Stimulated activated CD4-positive, alpha-beta T cell treated with anti-CD3 and anti-CD28 coated beads, TNF-alpha, amount 100 ng/mL, for 48 hours (primary cell): ENCODE data around the gene UNC13D.
"Not testable (repeated sequence)": the region's sequence is repeated elsewhere in the genome, so short reads cannot be mapped to it uniquely, and the experiment has no call there.

Experiments used
- DNase-seq, 3 donors: peaks; one replicate each; pipeline ENCODE4 v3.0.0-alpha.2; 2020; ENCODE audit warnings: low read depth in 3 of 3

UNC13D gene

DNA sequence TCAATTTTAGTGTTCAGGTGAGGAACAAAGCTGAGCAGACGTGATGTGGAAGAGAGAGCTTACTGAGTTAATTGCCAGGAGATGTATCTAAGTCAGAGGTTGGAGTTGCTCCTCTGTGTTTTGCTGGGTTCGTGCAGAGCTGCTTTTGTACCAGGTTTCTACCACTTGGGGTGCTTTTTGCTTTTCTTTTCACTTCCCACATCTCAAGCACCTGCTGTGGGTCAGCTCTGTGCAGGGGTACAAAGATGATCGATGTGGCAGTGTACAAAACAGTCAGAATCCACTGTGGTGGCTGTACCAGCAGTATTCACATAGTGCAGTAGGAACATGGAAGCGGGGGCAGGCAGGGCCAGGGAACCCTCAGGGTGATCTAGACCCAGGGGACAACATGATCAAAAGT is 44.8 kb downstream of the UNC13D start:
- no peak for DNase-seq

DNA sequence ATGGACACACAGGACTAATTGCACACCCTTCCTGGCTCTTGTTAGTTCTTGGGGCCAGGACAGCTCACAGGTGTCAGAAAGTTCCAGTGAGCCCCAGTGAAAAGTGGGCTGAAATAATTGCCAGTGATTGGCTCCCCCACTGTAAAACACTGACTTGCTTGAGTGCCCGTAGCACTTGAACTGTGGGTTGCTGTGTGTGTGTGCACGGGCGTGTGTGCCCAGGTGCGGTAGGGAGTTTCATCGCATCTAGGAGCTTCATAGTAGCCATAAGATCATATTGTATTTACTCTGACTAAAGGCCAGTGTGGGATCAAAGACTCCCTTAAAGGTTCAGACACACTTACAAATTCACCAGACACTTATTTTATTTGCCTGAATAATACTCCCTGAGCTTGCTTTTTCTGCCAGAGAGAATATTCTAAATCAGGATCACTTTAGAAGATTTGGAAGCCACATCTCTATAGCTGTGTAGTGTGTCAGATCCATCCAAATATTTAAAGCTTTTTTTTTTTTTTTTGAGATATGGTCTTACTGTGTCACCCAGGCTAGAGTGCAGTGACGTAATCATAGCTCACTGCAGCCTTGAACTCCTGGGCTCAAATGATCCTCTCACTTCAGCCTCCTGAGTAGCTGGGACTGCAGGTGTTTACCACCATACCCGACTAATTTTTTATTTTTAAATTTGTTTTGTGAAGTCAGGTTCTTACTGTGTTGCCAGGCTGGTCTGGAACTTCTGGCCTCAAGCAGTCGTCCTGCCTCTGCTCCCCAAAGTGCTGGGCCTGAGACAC is 48.2 kb downstream of the UNC13D start:
- no peak for DNase-seq

DNA sequence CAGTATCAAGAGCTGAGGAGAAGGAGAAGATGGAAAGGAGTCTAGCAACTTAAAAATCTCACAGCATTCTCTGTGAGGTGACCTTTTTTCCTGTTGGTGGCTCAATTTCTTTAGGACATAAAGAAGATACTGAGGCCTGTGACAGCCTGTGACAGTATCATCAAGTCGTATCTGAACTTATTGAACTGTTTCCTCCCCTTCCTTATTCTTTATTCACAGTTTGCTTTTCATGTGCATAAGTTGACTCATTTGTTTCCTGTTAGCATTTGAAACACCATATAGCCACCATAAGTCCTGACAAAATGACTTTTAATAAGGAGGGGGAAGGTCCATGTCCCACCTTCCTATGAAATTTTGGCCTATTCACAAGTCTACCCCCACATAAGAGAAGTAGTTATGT is 50.7 kb downstream of the UNC13D start:
- DNase-seq = no peak

DNA sequence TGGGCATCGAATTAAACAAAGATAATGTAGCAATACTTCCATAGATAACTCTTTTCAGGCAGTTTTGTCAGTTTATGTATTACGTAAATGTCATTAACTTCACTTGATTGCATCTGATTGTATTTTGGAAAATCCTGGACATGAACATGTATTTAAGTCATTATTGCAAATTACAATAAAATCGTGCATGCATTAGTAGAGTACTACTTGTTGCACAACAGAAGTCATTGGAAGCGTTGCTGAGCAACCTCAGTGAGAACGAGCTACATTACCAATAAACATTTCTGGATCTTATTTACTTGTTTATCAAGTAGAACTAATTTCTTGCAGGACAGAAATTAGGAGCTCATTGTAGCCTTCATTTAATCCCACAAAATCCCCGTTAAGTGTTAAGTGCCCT is 53.0 kb downstream of the UNC13D start:
- no peak for DNase-seq

DNA sequence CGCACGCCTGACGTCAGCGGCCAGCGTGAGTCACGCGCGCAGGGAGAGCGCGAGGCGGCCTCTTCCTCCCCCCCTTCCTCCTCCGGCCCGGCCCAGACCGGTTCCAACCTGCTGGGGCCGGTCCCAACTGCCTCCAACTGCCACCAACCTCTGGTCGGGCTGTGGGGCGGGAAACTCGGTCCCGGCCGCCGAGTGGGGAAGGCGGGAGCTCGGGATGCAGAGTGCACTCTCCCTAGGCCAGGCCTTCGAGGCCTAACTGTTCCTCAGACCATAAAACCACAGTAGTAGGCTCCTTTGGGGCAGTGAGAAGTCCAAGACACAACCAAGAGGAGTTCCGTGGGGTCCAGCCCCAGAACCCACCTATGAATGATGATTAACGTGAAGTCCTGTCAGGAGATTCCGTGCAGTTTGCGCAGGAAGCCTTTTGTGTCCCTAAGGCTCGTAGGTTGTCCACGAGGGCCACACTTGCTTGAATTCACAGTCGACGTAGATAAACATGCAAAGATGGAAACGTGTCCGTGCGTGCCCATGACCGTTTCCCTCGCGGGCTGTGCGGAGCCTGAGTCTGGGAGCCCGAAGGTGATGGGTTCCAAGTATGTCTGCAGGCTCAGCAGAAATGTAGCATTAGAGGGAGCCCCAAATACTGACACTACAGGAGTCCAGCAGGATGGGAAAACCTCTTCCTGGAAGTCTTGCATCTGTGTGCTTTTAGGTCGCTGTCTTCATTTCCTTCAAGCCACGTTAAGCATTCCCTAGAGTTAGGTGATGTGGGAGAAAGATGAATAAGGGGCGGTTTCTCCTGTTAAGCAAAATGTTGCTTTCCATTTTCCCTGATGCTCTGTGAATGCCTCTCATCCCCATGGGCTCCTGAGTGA is 59.0 kb downstream of the UNC13D start:
- DNase-seq = peak; percentile 74 to 87 (median 81)

DNA sequence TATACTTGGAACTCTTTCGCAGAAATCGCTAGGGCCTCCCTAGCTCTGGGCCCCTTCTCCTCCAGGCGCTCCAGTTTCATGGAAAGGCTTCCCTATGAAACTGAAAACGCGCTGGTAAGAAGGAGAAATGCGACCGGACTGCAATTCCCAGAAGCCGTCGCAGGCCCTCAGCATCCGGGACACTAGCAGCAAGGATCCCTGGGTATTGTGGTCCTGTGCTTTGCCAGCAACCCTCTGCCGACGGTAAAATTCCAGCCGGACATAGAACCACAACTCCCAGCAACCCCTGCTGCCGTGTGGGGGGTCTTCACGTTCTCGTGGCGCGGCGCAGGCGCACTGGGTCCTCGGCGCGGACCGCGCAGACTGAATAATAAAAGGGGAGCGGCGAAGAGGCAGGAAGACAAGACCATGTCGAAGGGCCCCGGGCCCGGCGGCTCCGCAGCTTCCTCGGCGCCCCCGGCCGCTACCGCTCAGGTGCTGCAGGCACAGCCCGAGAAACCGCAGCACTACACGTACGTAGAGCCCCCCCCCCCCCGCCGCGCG is 59.7 kb downstream of the UNC13D start, which contains the start of gene UNK:
Gene UNK, plus strand, starts transcription at position 334 of the 543 bp plus-strand sequence. Its CDS starts 75 bp downstream, at position 409.
- DNase-seq = peak; percentile 88 to 93 (median 93)

DNA sequence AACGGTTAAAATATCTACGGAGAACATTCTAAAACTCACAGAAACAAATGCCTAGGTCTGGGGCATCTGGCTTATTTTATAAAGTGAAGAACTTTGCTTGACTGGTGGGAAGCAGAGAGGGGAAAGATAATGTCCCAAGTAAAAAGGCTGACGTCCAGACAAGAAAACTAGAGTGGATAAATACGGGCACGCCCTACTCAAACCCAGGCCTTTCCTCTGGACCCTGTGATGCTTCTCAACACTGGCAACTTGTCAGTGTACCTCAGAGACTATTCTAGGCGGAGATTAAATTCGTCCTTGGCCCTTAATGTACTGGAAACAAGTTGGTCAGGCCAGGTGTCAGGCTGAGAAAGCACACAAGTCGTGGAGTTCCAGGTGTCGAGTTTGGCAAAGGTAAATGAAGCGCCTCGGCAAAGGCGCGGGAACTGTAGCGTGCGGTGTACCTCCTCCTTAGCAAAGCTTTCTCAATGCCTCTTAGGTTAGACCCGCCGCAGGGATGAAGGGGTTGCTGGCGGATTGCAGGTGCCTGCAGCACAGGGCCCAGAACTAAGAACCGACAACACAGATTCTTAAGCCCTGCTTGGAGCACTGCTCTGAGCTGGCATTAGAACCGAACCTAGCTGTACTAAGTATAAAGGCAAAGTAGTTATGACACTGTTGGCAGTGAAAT is 60.3 kb downstream of the UNC13D start:
- DNase-seq = no peak

DNA sequence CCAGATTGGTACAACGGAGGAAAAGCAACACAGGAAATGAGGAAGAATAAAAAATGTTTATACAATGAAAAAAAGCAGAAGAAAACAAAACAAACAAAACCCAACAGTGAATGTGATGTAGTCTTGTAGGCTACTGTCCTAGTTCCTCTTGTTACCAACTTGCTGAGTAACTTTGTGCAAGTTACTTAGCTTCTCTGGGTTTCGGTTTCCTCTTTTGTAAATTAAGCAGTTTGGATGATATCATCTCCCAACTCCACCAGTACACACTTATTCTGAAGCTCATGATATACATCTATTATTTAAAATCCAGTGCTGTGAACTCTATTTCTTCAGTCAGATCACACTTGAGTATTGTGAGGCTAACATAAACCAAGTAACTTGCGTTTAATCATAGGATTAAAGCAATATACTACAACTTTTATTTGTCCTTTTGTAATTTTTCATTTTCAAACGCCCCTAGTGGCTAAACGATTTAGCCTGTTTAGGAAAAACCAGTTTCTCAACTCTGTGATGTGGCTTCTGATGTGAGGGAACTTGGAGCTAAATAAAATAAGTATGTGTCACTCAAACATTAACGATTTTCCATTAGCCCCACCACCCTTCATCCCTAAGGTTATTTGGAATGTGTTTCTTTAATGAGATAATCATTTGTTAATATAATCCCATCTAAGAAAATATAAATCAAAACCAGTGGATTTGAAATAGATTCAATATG is 61.0 kb downstream of the UNC13D start:
- no peak for DNase-seq

DNA sequence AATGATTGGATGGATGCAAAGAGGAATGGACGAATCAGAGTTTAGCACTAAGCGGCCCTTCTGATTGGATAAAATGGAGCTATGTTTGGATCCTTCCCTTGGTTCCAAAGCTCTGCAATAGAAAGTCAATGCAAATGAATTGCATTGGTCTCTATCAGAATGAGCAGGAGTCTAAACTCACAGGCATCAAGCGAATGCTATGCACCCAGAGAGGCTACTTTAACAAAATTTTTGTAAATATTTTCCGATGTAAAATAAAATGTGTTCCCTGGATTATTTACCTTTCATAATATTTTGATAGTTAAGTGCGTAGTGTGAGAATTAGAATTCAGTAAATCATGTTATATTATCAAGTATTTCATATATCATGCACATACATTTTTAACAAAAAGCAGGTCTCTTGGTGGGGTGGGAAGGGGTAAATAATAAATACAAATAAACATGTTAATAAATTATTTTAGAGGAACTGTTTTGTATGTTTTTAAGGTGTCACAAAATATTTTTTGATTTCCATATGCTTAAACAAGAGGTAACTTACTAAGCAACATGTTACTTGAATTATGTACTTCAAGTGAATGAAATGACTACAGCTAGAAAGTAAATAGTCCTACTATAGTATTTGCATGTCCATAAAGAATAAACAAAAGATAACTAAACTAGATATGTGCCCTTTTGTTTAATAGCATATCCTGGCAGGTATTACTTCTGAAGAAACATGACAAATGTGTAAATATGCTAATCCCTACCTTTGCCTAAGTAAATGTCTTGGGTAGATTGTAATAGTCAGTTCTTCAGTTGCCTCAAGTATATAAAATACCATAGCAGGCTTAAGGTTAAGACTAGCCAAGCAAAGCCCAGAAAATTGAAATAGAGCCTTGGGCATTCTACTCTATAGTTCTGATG is 64.0 kb downstream of the UNC13D start:
- no peak for DNase-seq

DNA sequence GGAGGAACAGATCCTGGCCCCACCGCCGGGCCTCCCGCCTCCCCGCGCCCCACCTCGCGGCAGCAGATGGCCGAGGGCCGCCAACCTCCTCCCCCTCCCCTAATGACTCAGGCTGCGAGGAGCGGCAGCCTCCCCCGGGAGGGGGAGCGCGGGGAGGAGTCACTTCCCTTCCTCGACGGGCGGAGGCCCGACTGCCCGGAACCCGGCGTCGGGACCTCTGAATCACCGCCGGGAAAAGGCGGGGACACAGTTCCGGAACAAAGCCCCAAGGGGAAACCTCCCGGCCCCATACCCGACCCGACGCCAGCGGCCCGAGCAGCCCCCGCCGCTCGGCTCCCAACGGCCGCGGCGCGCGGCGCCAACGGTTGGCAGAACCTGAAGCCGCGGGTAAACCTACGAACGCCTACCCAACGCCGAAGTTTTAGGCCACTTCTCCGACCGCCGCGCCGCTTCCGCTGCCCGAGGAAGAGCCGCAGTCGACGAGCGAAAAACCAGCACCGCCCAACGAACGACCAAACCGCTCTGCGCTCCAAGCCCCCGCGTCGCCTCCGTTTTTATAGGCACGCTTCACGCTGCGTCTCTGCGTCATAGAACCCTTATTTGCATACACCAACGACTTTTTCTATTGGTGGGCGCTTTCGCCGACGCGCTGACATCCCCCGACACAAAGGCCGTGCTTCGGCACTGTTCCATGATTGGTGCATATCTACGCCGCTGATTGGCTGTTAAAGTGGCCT is 64.8 kb downstream of the UNC13D start:
- peak; percentile 83 to 93 (median 85) for DNase-seq

DNA sequence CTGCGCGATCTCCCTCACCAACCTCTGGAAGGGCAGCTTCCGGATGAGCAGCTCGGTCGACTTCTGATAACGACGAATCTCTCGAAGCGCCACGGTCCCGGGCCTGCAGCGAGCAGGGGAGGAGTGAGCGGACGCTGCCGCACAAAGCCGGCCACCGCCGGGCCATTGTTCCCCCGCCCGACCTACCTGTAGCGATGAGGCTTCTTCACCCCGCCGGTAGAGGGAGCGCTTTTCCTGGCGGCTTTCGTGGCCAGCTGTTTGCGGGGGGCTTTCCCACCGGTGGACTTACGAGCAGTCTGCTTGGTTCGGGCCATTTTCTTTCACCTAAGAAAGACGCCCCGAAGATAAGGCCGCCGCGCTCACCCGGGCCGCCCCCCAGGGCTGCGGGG is 65.3 kb downstream of the UNC13D start:
- peak in 2 of 3 donors; percentile 58 to 66 for DNase-seq

DNA sequence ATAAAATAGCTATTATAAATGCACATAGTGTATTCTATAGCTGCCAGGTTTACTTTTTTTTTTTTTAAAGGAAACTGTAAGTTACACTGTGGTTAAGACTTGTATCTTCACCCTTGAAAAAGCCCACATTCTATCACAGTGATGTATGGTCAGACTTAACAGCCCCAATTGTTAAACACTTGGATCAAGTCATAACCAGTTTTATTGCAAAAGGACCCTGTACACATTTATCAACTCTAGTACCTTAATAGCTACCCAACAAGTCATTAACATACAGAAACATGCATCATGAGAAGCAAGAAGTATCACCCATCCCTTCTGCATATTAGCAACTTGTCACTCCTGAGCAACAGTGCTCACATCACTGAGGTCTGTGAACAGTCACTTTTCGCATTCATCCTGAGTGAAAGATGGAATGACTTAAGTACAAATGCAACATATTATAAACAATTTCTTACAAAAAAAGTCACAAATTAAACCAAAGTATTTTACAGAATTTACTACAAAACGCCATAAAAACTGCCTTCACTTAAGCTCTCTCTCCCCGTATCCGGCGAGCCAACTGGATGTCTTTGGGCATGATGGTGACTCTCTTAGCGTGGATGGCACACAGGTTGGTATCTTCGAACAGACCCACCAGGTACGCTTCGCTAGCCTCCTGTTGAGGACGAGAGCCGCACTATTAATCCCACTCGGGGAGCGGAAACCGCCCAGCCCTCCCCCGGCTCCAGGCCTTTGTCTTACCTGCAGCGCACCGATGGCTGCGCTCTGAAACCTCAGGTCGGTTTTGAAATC is 65.9 kb downstream of the UNC13D start:
- DNase-seq = not testable (repeated sequence)

DNA sequence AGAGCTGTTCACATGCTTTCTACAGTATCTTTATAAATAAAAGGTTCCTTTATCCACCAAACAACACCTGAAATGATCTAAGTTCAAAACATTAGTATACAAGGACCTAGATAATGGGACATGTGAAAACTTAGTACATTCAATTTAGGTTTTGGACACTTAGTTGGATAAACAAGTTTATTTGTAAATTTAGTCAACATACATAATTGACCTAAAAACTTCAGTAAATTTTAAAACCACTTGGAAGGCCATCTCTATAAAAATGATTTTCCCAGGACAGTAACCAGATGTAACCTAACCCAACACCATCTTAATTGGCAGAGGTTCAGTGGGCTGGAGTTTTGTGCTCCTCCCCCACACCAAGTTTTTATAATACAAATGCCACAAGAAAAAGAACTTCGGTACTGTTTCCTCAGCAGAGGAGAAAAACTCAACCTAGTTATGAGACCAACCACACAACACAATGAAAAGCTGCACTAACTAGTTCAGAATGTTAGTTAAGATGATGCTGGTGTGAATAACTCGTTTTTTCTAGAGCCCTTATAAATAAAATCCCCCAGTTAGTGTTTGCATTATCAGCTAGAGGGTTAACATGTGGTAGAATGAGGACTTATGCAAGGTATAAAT is 66.8 kb downstream of the UNC13D start:
- no peak for DNase-seq
